NCI-H2081 (cell line): ENCODE measurements around the gene HNRNPA1L2.
A peak's percentile ranks its signal among the peaks of the same experiment; 100 is the strongest.
"Not testable (repeated sequence)": the region's sequence is repeated elsewhere in the genome, so short reads cannot be mapped to it uniquely, and the experiment has no call there.

ENCODE experiments used
- DNase-seq, 2 experiments: peaks; one replicate each; lab custom pipeline; 2025; lab: John Stamatoyannopoulos, UW

The HNRNPA1L2 gene

GRCh38 chr13:52642131-52642530 lies at the start of gene HNRNPA1L2:
Gene HNRNPA1L2 (plus strand): TSS chr13:52642431. CDS start chr13:52642493, 62 bp downstream.
- DNase-seq, result no peak

DNA sequence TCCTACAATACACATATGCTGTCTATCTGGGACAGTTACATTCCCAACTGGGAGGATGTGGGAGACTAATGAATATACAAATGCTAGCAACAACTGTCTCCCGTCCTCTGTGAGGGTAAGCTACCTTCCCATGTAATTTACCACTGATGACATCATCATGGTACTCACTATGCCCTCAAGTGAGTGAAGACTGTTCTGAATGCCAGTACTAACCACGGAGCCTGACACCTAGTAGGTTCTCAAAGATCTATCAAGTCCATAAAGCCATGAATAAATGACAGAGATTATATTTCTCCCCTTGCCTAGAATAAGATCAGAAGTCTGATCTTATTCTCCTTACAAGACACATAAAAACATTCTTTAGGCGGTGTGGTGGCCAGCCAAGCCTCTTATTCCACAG lies 49.1 kb upstream of the HNRNPA1L2 start:
- DNase-seq, result not testable (repeated sequence)

DNA sequence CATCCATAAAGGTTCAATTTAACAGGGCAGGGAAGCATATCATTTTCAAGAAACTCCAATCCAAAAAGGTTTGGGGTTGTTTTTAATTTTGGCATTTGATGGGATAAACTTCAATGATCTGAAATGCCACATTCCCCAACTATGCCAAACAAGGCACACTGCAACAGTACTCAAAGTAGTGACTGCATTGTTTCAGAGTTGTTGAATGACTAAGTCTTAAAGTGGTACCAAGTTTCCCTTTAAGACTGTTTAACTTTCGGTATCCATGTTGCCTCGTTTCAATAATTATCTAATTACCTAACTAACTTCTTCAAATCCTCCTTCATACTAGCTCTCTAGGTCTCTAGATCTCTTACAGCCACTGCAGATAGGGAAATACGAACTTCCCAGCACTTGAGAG lies 48.4 kb upstream of the HNRNPA1L2 start:
- DNase-seq, result not testable (repeated sequence)

- not testable (repeated sequence) for DNase-seq
Measured at GRCh38 chr13:52594295-52594694, 47.9 kb upstream of the HNRNPA1L2 start.

DNA sequence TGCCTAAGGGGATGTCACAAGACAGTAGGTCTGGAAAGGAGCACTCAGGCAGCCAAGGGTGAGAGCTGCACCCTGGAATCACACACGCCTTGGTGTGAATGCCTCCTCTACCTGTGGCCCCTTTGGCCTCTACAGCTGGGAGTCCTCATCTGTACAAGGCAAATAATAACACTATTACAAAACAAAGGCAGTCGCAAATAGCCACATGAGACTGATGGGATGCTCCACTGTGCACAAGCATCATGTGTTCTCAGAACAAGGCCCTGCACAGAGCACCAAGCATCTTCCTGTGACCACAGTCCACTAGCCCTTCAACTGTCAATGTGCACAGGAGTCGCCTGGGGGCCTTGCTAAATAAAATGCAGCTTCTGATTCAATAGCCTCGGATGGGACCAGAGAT lies 44.6 kb upstream of the HNRNPA1L2 start:
- no peak for DNase-seq

DNA sequence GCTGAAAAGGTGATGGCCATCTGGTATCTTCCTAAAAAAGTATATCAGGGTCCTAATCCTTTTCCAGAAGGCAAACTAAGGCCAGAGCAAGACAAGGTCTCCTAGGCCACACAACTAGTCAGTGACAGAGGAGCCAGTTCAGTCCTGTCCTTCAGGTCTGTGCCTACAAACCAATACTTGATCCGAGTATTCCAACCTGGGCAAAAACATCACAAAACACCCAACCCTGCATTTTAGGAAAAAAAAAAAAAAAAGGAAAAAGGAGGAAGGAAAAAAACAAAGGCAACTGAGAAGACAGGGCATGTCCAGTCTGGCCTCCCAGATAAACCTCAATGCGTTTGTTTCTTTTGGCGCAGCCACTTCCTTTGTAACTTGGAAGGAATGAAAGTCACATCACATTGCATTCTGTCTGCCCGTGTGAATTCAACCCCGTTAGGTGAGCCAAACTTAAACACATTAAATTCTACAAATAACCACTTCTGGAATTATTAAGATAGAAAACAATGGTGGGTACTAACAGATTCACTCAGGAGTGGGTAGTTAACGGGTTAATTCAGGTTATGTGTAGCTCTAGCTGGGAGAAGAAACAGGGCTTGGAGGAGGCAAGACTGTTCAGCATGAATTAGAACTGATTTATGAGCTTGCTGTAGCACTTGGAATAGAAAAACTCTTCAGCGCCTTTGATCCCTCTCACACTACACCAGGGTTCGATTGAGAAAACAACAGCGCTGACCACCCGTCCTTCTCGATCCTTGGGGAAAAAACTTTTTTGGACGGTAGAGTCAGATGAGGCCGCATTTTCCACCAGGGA lies 43.0 kb upstream of the HNRNPA1L2 start:
- DNase-seq, result no peak

DNA sequence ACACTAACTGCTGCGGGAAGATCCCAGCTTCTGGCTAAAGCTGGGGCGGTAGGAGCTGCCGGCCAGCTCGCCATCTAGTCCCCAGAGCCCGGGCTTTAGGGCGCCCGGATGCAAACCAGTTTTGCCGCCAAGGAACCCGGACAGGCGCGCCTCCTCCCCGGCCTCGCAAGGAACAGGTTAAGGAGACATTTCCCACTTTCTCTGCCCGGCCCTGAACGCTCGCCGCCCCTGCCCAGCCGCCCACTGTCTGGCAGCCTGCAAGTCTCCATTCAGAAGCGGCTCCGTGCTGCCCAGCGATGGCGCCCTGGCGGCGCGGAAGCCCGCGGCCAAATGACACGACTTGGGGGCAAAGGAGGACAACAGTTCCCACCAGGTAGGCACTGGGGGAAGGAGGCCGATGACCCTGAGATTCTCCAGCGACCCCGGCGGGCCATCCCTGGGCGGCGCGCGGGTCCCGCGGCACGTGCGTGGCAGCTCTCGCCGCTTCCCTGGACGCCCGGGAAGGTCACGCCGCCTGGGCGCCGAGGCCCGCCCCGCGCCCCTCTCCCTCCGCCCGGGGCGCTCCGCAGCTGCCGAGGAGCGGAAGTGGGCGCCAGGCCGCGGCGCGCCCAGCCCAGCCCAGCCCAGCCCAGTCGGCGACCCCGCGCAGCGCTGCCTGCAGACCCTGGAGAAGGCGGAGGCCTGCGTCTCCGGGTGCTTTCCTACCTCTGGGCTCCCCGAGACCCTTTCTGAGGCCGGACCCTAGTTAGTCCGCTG lies 42.2 kb upstream of the HNRNPA1L2 start:
- DNase-seq, result no peak

GRCh38 chr13:52600666-52601065 lies 41.6 kb upstream of the HNRNPA1L2 start:
- no peak for DNase-seq

DNA sequence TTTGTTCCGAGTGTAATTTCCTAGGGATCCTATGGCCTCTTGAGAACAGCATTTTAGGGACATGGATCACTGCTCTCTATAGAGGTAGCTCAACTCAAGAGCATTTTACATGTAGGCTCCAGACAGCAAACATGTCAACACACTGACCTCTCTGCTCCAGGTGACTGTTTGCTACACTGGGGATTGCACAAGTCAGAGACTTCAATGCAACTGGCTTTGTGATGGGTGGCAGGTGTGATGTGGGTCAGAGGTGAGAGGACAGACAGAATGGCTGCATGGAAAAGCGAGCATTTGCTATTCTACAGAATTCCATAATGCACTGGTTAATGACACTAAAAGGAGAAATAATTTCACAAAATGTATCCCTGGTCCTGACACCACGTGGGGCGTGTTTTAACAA lies 38.9 kb upstream of the HNRNPA1L2 start:
- not testable (repeated sequence) for DNase-seq

GRCh38 chr13:52606126-52606525 lies 36.1 kb upstream of the HNRNPA1L2 start:
- not testable (repeated sequence) for DNase-seq

DNA sequence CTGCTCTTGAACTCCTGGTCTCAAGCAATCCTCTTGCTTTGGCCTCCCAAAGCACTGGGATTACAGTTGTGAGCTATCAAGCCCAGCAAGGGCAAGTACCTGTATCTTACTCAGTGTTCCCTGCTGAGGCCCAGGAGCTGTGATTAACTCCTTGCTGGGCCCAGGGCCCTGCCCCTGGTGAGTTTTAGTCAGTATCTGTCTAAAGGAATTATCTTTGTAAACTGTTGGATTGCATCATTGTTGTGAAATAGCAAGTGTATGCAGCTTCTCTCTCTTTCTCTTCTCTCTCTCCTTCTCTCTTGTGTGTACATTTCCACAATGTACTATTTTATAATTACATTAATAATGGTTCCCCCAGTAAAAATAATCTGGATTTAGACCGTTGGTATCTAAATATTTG lies 35.4 kb upstream of the HNRNPA1L2 start:
- DNase-seq, result not testable (repeated sequence)

GRCh38 chr13:52608184-52608583 lies 34.0 kb upstream of the HNRNPA1L2 start:
- not testable (repeated sequence) for DNase-seq

GRCh38 chr13:52609013-52609606 lies 33.1 kb upstream of the HNRNPA1L2 start:
- DNase-seq, result peak; percentile 17 to 32

DNA sequence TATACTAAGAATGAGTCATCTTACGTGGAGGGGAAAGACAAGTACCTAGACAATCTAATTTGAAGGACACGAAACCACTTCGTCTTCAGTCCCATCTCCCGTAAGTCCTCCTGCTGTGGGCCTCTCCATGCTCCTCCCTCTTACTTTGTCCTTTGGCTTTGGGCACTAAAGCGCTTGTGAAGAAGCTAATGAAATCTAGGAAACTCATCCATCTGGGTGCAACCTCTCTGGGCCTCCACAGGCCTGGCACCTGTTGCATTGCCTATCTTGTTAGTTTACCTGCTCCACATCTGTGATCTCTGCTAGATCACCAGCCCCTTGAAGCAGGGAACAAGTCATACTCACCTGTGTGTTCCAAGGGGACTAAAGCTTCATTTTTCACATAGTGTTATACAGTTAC lies 32.1 kb upstream of the HNRNPA1L2 start:
- DNase-seq, result not testable (repeated sequence)

DNA sequence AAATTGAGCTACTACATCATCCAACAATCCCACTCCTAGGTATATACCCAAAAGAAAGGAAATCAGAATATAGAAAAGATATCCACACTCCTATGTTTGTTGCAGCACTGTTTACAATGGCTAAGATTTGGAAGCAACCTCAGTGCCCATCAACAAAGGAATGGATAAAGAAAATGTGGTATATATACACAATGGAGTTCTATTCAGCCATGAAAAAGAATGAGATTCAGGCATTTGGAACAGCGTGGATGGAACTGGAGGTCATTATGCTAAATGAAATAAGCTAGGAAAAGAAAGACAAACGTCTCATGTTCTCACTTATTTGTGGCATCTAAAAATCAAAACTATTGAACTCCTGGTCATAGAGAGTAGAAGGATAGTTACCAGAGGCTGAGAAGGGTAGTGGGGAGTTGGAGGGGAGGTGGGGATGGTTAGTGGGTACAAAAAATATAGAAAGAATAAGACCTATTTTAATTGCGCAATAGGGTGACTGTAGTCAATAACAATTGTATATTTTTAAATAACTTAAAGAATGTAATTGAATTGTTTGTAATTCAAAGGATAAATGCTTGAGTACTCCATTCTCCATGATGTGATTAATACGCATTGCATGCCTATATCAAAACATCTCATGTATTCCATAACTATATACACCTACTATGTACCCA lies 27.0 kb upstream of the HNRNPA1L2 start:
- DNase-seq, result no peak

- DNase-seq, result no peak
Measured at GRCh38 chr13:52615812-52616211, 26.4 kb upstream of the HNRNPA1L2 start.

- DNase-seq, result peak; percentile 77 to 89
Measured at GRCh38 chr13:52617070-52618060, 24.9 kb upstream of the HNRNPA1L2 start.

DNA sequence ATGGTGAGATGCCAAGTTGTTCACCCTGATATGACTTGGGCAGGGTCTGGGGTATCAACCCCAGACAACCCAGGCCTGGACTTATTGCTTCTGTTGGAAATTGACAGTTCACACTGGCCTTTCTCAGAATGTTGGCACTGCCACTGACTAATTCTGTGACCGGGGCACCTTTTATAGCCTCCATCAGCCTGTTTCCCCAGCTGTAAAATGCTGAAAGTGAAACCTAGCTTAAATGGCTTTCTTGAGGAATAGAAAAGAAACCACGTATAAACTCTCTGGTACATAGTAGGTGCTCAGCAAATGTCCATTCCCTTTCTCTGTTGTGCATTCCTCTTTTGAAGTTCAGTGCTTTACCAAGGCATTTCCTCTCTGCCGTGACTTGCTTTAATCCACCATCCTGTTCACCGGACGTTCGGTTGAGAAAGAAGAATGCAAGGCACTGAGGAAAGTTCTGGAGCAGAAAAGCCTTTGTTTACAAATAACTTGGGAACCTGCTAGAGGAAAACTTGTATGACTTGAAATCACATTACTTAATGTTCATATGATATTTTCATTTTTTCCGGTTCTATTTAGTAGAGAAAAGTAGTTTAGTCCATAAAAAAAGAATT lies 11.0 kb upstream of the HNRNPA1L2 start:
- DNase-seq, result not testable (repeated sequence)

DNA sequence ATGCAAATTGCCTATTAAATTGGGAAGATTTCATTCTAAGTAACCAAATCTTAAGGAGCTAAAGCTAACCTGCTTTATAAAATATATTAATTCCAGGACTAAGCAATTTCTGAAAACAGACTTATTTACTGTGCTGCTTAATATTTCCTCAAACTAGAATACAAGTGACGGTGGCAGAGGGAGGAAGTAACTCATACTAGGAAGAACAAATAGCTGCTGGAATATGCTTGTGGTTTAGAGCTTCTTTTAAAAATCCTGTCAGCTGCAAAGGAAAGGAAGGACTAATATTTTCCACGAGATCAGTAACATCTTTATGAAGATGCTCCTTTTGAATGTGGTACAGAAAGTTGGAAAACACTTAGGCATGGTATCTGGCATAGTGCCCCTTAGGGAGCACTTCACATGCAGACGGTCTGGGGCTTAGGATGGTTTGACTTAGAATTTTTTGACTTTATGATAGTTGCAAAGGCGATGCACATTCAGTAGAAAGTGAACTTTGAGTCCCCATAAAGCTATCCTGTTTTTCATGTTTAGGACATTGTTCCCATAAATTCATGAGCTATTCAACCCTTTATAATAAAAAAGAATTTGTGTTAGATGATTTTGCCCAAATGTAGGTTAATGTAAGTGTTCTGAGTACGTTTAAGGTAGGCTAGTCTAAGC lies 3.4 kb upstream of the HNRNPA1L2 start:
- no peak for DNase-seq

- no peak for DNase-seq
Measured at GRCh38 chr13:52644108-52644507, 1.9 kb downstream of the HNRNPA1L2 start.
